ENCODE results near the gene VPS4B.

VPS4B gene

DNA sequence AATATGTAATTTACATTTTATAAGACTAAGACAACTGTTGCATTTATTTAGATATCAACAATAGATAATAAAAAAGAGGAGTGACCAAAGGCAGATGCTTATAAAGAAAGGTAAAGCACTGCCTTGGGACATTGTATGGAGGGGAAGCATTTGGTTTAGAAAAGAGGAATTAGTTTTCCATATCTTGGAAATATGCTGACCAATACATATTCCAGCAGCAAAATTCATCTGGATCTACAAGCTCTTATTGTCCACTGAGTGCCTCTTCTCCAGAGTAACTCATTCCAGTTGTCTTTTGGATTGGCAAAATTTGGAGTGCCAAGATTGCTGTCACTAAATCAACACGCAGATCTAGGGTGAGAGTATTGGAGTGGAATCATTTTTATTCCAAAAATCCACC, 8.9 kb upstream of the VPS4B start:
- in situ Hi-C loops (cut with MboI; ENCODE audit: low sequenced_read_pairs): loop anchor here (10.0 kb wide), 1 partner anchor 416 kb away; no protein-coding TSS in a partner anchor

DNA sequence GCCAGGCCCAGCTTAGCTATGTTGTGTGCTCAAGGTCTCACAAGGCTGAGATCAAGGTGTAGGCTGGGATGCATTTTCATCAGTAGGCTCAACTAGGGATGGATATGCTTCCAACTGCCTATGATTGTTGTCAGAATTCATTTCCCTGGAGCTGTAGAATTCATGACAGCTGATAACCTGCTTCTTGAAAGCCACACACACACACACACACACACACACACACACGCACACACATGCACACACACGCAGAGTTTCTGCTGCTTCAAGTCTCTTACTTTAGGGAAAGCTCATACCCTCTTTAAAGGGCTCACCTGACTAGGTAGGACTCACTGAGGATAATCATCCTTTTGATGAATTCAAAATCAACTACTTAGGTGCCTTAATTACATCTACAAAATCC, 8.2 kb upstream of the VPS4B start:
- in situ Hi-C loops (cut with MboI; ENCODE audit: low sequenced_read_pairs): loop anchor here (10.0 kb wide), 1 partner anchor 416 kb away; no protein-coding TSS in a partner anchor

DNA sequence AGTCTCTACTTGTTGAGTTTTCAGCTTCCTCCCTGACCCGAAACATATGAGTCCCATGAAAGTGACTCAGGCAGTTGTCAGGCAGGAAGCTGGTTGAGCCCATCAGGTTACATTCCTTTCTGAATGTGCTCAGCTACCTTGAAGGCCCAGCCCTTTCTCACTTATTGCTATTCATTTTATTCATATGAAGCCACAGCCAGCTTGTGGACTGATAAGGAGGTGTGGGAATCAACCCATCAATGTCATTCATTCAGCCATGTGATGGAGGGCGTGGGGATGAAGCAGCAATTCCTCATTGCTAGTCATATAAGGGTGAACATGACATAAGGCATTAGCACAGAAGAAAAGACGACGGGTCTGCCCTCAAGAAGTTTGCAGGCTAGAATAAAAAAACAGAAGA, 5.3 kb upstream of the VPS4B start:
- in situ Hi-C loops (cut with MboI; ENCODE audit: low sequenced_read_pairs): no loop called here

DNA sequence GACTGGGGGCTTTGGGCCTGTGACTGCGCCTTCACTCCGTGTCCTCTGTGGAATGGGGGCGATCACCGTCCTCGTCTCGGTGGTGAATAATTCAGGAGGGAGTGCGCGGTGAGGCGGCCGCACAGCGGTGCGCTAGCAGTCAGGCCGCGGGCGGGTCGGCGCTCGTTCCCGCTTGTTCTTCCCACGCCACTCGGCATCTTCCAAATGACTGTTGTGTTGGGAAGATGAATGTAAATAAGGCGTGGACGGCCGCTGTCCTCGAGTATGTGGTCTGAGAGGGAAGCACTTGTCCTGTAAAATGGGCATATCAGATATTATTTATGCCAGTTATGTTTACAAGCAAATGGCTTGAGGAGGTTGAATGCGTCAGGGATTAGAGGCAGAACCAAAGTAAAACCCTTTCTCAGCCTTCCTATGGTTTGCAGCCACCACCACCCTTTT, 608 bp upstream of the VPS4B start:
- in situ Hi-C loops (cut with MboI; ENCODE audit: low sequenced_read_pairs): no loop called here

DNA sequence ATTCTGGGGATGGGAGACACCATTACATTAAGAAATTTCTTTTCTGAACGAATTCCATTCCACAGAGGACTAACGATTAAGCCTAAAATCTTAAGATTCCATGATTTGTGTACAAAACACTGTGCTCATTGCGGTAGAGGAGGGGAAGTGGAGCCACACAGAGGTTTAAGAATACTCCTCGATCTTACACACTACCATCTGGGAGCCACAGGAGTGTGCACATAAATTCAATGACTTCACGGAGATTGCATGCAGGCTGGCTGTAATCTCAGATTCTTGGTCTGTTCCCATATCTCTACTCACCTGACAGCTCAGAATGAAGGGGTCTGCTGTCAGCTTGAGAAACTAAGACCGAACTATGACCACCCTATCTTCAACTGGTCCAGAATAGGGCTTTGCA, 762 bp downstream of the VPS4B start:
- in situ Hi-C loops (cut with MboI; ENCODE audit: low sequenced_read_pairs): no loop called here

DNA sequence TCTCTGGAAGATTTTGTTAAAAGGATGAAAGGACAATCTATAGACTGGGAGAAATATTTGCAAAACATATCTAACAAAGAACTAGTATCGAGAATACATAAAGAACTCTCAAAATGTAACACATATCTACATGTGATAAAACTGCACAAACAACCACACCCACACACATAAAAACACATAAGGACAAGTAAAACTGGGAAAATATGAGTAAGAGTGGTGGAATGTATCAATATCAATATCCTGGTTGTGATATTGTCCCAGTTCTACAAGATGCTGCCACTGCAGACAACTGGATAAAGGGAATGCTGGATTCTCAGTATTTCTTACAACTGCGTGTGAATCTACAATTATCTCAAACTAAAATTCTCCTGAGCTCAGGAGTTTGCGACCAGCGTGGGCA, 9.3 kb downstream of the VPS4B start:
- in situ Hi-C loops (cut with MboI; ENCODE audit: low sequenced_read_pairs): no loop called here

DNA sequence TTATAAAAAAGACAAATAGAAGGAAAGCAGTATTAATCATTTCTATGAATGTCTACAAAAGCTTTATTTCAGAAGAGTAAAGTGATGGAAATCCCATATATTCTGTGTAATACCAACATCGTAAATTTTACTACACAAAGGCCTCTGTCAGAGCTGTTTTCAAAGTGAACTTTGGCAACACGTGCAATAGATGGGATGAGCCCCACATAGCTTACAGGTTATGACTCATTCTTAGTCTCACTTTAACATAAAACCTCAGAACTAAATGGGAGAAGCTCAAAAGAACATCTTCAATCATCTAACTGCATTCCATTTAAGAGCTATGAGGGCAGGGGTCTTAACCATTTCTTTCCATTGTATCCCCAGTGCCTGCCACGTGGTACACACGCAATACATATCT, 11.5 kb downstream of the VPS4B start:
- in situ Hi-C loops (cut with MboI; ENCODE audit: low sequenced_read_pairs): no loop called here

DNA sequence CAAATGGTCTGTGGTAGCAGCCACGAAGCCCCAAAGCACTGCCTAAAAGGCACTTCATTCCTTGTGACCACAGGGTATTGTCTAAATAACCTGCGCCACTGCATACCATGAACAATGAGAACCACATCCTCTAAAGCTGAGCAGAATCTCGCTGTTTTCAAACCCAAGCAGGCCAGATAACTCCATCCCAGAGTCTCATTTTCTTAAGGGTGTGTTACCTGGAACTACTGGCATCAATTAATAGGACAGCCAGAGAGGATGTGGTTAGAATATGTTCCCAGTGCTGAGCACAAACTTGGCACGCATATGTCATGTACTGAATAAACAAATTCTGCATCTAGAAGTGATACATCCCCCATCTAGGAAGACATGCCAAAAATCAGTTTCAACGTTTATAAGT, 13.0 kb downstream of the VPS4B start:
- in situ Hi-C loops (cut with MboI; ENCODE audit: low sequenced_read_pairs): no loop called here

DNA sequence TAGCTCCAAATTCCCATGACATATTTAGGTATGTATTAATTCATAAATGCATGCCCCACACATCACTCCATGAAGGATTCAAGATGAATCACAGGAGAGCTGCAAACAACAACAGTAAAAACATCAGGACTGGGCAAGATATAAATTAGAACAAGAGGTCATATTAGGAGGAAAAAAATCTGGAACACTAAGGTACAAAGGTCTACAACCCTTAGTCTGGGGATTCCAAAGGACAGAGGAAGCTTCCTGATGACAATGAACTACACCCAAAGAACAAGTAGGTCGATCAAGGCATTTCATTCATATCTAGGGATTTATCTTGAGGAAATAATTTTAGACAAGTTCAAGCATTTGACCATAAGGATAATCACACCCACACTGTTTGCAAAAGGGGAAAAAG, 14.5 kb downstream of the VPS4B start:
- in situ Hi-C loops (cut with MboI; ENCODE audit: low sequenced_read_pairs): no loop called here

DNA sequence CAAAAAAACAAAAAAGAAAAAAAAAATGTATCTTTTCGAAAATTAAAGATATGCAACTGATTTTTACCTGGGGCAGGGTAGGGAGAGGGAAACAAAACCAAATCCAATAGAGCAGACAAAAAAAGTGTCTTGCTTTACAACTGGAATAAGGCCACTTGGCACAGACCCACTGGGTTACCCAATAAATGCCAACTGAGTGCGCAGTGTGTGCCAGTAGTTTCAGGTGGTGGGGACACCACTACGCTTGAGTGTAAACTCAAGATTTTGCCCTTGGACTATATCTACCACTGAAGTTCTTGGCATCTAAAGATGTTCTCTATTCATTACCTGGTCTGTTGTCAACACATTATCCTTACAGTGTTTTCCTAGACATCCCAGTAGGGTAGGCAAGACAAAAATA, 16.3 kb downstream of the VPS4B start:
- in situ Hi-C loops (cut with MboI; ENCODE audit: low sequenced_read_pairs): no loop called here

DNA sequence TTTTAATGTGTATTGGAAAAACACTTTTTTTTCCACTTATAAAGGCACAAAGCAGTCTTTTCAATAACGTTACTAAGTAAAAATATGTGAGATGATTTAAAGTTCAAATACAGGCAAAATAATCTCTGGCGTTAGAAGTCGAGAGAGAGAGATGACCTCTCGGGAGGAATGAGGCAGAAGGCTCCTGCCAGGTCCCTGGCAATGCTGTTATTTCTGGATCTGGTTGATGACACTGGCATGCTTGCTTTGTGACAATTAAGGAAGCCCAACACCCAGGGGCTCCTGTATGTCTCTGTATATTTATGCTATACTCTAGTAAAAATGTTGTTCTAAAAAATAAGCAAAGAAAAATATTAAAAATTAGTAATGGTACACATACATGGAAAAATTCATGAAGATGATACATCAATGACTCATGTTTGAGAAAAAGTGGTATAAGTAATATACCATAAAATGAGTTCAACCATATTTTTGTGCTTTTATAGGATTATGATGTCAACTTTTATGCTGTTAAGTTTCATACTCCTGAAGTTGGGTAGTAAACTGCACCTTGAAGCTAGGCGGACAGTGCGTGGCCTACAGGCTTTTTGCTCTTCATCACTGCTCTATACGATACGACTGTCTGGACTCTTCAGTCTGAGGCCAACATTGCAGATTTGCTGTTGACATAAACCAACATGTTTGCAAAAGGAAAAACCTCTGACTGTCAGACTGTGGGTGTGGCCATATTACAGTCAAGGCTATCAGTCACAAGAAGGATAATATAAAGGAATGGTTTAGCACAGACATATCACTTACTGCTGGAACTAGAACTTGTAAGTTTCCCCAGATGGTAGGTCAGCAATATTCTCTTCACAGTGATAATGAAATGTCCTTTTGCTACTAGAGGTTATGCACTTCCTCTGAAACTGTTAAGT, 19.8 kb downstream of the VPS4B start:
- in situ Hi-C loops (cut with MboI; ENCODE audit: low sequenced_read_pairs): no loop called here

DNA sequence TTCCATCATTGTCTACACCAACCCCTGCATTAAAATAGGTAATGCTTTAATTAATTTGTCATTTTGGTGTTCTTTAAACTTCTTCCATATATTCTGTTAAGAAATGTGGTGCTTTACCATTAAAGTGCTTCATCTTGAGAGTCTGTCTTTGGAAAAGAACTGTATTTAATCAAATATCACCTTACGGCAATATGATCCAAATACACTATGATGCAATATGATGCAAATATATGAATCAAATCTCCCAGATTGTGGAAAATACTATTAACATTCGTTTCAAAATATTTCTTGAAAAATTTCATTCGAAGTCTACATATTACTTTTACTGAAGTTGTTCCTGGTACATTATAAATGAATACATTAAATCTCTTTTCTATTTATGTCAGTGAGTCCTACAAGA, 23.0 kb downstream of the VPS4B start:
- in situ Hi-C loops (cut with MboI; ENCODE audit: low sequenced_read_pairs): no loop called here

DNA sequence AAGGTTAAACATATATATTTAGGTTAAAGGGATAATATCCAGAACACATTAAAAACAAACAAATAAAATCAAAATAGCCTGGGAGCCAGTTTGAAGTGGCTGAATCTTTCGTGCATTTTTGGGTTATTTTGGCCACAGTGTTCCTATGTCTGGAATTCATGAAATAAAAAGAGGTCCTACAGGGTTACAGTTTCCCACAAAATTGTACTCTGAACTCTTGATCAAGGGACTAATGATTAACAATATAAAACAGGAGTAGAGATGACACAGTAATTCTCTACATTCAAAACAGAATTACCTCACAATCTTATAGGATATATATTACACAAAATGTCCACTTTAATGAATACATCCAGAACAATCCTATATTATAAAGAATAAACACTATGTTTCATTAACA, 24.9 kb downstream of the VPS4B start:
- in situ Hi-C loops (cut with MboI; ENCODE audit: low sequenced_read_pairs): no loop called here

DNA sequence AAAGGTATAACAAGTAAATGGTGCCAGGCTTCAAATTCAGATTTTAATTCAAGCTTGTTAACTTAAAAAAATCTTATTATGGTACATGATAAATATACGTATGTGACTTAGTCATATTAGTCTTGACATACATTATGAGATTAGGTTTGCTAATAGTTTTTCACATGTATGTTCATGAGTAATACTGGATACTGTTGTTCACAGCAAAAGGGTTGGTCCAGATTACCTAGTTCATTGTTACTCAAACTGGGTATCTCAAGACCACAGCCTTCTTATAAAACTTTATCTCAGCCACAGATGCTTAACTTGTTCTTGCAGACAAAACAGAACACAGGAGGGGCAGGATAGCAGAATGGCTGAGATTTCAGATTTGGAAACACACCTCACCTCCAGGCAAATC, 26.8 kb downstream of the VPS4B start:
- in situ Hi-C loops (cut with MboI; ENCODE audit: low sequenced_read_pairs): no loop called here

DNA sequence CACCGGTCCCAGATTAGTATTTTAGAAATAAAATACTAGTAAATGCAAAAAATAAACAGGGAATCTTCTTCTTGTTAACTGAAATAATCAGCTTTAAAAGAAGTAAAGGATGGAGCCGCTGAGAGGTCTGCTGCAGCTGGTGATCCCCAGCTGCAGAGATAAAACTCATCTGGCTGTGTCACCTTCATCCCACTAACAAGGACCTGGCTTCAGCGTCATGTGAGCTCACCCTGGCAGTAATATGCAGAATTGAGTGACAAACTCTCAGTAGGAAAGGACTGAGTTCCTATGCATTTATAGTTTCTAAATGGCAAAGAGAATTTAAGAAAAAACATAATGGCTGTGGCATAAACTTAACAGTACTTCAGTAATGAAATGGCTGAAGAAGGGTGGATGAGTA, 27.3 kb downstream of the VPS4B start:
- in situ Hi-C loops (cut with MboI; ENCODE audit: low sequenced_read_pairs): no loop called here

DNA sequence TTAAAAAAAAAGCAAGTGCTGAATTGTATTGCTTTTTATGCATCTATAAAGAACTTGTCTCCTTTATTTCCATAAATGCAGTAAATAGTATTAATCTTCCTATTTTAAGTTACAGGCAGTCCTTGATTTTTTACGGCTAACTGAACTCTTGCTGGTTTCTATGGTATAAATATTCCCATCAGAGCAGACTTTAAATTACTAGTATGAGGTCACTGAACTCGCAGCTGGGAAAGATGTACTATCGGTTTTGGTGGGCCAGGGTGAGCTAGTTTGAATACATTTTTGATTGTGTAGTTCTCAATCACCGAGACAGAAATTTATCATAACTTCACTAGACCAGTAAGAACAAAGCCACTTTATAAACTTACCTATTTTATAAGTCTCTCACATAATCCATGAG, 34.4 kb downstream of the VPS4B start:
- in situ Hi-C loops (cut with MboI; ENCODE audit: low sequenced_read_pairs): no loop called here

DNA sequence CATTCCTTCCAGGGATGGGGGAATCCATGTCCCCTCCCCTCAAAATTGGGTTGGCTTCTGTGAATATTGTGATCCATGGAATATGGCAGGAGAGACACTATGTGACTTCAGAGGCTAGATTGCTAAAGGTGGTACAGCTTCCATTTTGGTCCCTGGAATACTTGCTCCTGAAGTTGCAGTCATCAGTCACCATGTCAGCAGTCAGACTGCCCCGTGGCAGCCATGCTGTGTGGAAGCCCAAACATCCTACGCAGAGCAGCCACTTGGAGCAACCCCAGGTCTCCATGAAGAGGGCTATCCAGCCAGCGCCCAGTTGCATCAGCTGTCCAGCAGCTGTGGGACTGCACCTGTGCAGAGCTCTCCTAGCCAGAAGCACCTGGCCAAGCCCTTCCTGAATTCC, 39.4 kb downstream of the VPS4B start:
- in situ Hi-C loops (cut with MboI; ENCODE audit: low sequenced_read_pairs): no loop called here

DNA sequence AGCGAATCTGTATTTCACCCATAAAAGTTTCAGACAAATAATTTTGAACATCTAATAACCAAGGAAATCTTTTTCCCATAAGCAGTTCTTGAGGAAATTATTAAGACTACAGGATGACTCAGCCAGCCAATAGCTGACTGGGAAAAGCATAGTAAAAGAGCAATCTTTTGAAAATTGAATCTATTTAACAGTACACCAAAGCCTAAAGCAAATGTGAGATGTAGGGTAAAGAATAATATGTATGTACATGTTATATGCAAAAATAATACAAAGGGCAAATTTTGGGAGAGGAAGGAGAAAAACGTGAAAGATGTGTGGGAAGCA, 42.7 kb downstream of the VPS4B start:
- in situ Hi-C loops (cut with MboI; ENCODE audit: low sequenced_read_pairs): no loop called here

DNA sequence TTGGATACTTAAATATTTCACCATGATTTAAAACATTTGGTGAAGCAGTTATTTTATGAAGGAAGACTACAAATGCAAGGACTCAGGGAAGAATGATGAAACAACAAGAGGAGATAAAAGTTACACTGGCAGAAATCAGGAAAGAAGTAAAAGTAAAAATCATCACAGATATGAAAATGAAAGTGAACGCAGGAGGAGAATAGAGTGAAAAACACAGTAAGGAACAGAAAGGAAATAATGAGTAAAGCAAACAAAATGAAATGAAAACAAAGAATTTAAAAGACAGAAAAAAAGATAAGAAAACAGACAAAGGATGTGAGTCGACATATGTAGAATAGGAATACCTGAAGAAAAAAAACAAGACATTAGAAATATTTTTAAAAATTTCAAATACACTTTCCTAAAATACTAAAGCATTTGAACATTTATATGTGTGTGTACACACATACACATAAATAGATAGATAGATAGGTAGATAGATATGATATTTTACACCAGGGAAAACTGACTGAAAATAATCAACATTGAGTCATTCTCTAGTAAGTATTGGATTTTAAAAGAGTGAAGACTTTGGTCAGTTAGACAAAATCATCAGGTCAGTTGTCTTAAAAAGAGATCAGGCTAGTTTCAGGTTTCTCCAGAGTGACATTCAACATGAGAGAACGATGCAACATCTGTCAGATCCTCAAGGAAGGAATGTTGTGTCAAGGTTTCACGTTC, 43.2 kb downstream of the VPS4B start:
- in situ Hi-C loops (cut with MboI; ENCODE audit: low sequenced_read_pairs): no loop called here

DNA sequence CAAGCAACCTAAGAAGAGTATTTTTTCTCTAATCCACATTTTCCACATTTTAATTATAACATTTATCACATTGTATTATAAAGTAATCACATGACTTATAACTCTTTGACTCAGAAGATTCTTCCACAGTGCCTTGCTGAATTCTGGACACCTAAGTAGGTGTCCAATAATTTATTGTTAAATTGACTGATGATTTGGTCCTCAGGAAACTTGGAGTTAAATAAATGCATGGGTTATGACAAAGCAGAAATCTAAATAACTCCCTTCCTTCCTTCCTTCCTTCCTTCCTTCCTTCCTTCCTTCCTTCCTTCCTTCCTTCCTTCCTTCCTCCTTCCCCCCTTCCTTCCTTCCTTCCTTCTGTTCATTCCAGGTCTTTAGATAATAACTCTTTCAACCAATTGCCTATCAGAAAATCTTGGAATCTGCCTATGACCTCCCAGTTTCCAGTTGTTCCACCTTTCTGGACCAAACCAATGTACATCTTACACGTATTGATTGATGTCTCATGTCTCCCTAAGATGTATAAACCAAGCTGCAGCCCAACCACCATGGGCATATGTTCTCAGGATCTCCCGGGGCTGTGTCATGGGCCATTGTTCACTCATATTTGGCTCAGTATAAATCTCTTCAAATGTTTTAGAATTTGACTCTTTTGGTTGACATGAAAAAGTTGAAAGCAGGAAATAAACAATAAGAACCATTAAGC, 44.8 kb downstream of the VPS4B start:
- in situ Hi-C loops (cut with MboI; ENCODE audit: low sequenced_read_pairs): no loop called here

DNA sequence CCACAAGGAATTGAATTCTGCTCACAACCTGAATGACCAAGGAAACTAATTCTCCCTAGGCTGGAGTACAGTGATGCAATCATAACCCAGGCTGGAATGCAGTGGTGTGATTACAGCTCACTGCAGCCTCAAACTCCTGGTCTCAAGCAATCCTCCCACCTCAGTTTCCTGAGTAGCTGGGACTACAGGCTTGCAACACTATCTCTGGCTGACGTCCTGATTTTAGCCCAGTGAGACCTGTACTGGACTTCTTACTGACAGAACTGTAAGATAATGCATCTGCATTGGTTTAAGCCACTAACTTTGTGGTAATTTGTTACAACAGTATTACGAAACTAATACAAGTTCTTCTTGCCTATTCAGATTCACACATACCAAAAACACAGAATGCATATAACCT, 45.7 kb downstream of the VPS4B start:
- in situ Hi-C loops (cut with MboI; ENCODE audit: low sequenced_read_pairs): no loop called here

DNA sequence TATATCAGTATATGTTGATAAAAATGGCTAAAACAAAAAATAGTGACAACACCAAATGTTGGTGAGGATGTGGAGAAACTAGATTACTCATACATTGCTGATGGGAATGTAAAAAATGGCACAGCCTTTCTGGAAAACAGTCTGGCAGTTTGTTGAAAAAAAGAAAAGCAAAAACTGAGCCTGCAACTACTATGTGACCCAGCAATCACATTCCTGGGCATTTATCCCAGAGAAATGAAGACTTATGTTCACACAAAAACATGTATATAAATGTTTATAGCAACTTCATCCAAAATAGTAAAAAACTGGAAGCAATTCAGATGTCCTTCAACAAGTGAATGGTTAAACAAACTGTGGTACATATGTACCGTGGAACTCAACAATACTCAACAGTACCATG, 47.7 kb downstream of the VPS4B start:
- in situ Hi-C loops (cut with MboI; ENCODE audit: low sequenced_read_pairs): no loop called here
